Skeletal muscle cell (primary cell): ENCODE results near the gene AAK1.
"Not testable (repeated sequence)": the region's sequence is repeated elsewhere in the genome, so short reads cannot be mapped to it uniquely, and the experiment has no call there.

Experiments used
- DNase-seq: peaks from one replicate; pipeline ENCODE4 v3.0.0-alpha.2; 2010; ENCODE audit warnings: low read depth
- H3K4me3 ChIP-seq: 2 replicates; pipeline ENCODE4 v1.5.1; 2011; ENCODE audit warnings: low read depth, mild to moderate bottlenecking, control low read depth, low read length, moderate library complexity

Gene AAK1

DNA sequence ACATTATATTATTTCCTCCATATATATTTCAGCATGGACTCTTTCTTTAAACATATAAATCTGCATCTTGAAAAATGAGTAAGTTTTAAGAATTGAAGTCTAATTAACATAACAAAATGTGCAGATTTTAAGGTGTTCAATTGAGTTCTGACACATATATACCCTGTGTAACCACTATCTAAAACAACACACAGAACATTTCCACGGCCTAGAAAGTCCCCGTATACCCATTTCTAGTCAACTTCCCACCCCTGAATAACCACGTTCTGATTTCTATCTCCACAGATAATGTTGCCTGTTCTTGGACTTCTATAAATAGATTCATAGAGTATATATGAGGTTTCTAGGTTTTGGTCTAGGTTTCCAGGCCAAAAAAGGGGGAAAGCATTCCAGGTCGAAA lies 87.5 kb downstream of the AAK1 start:
- H3K4me3 ChIP-seq = no peak overlapping the region
- no peak for DNase-seq

- no peak for DNase-seq
- H3K4me3 ChIP-seq = no peak overlapping the region
Measured at GRCh38 chr2:69554981-69555380, 88.6 kb downstream of the AAK1 start.

GRCh38 chr2:69554568-69554967 lies 89.0 kb downstream of the AAK1 start:
- no peak for DNase-seq
- H3K4me3 ChIP-seq = no peak overlapping the region

DNA sequence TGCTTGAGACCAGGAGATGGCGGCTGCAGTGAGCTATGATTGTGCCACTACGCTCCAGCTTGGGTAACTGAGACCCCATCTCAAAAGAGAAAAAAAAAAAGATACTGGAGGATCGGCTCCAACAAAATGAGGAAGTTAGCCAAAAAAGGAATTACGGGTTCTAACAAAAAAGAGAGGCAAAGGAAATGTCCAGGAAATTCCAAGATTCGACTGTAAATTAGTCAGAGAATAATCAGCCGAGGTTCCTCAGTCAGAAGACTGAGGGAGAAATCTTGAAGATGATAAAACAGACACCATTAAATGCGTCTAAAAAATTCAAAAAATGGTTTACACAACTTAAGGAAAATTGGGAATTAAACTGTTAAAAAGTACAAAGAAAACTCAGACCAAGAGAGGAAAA lies 89.5 kb downstream of the AAK1 start:
- H3K4me3 ChIP-seq = no peak overlapping the region
- no peak for DNase-seq

DNA sequence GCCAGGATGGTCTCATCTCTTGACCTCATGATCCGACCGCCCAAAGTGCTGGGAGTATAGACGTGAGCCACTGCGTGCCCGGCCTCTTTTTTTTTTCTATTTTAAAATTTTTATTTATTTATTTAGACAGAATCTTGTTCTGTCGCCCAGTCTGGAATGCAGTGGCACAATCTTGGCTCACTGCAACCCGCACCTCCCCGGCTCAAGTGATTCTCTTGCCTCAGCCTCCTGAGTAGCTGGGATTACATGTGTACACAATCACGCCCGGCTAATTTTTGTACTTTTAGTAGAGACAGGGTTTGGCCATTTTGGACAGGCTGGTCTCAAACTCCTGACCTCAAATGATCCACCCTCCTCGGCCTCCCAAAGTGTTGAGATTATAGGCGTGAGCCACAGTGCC lies 93.0 kb downstream of the AAK1 start:
- H3K4me3 ChIP-seq, DNase-seq: not testable (repeated sequence)

DNA sequence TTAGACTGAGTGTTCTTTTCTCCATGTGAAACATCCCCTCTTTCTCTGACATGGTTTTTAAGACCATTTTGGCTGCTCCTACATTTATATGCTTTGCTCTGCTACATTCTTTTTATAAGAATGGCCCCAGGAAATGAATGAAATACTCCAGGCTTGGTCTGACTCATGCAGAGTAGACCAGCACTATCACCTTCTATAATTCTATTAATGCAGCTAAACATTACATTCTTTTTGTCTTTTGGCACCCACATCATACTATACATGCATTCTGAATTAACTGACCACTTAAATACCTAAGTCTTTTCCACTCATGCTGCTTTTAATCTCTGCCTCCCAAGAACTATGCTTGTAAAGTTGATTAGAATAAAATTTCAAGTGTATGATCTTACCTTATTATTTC lies 94.1 kb downstream of the AAK1 start:
- no peak overlapping the region for H3K4me3 ChIP-seq
- no peak for DNase-seq

DNA sequence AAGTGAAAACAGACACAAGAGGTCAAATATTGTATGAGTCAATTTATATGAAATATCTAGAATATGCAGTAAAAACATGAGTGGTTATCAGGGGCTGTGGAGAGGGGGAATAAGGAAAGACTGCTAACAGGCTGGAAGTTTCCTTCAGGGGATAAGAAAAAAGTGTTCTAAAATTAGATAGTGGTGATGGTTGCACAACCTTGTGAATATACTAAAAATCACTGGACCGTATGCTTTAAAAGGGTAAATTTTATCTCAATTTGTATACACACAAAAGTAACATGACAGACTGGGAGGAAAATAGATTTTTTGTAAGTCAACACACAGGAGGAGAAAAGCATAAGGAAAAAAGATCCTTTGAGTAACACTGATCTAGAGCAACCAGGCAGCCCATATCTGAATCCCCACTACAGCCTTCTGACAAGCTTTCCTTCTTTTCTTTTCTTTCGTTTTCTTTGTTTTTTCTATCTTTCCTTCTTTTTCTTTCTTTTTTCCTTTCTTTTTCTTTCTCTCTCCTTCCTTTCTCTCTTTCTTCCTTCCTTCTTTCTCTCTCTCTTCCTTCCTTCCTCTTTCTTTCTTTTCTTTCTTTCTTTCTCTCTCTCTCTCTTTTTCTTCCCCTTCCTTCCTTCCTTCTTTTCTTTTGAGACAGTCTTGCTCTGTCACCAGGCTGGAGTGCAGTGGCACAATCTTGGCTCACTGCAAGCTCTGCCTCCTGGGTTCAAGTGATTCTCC lies 95.4 kb downstream of the AAK1 start:
- no peak for DNase-seq
- no peak overlapping the region for H3K4me3 ChIP-seq

- no peak for DNase-seq
- no peak overlapping the region for H3K4me3 ChIP-seq
Measured at GRCh38 chr2:69546646-69547045, 96.9 kb downstream of the AAK1 start.

DNA sequence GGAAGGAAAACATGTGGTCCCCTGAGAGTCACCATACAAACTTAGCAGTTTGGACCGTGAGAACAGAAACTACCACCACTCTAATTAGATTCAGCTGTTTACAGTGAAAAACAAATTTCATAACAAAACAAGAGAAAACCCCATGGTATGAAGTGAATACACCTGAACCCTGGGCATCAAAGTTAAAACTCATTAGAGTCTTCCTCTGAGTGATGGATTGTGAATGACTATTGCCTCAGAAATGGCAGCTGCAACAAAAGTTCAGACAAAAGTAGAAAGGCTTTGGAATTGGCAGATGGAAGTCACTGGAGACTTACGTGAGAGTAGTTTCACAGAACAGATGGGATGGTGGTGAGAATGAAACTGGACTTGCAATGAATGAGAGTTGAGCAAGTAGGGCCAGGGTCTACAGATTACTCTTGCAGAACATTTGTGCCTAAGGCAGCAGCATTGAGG lies 98.0 kb downstream of the AAK1 start:
- H3K4me3 ChIP-seq = no peak overlapping the region
- no peak for DNase-seq

DNA sequence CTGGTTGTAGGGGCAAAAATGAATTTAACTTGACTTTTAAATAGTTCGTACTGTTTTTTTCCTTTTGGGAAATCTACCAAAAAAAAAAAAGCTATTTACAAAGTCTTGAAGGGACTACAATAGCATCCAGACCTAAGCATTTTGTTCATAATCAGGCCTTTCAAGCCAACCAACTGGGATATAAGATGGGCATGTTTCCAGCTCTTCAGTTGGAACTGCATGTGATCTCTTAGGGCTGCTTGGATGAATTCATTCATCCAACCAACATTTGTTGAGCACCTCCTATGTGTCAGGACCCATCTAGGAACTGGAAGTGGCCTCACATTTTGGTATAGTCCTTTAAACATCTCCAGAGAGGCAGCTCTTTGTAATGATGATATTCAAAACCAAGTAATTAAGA lies 98.6 kb downstream of the AAK1 start:
- H3K4me3 ChIP-seq = no peak overlapping the region
- no peak for DNase-seq

- DNase-seq = no peak
- no peak overlapping the region for H3K4me3 ChIP-seq
Measured at GRCh38 chr2:69539549-69539908, 104.0 kb downstream of the AAK1 start.

- no peak for DNase-seq
- no peak overlapping the region for H3K4me3 ChIP-seq
Measured at GRCh38 chr2:69538872-69539548, 104.5 kb downstream of the AAK1 start.

GRCh38 chr2:69538249-69538648 lies 105.3 kb downstream of the AAK1 start:
- DNase-seq = no peak
- H3K4me3 ChIP-seq = no peak overlapping the region

GRCh38 chr2:69535817-69536241 lies 107.7 kb downstream of the AAK1 start:
- DNase-seq = no peak
- H3K4me3 ChIP-seq = no peak overlapping the region

GRCh38 chr2:69531186-69531585 lies 112.4 kb downstream of the AAK1 start:
- no peak for DNase-seq

DNA sequence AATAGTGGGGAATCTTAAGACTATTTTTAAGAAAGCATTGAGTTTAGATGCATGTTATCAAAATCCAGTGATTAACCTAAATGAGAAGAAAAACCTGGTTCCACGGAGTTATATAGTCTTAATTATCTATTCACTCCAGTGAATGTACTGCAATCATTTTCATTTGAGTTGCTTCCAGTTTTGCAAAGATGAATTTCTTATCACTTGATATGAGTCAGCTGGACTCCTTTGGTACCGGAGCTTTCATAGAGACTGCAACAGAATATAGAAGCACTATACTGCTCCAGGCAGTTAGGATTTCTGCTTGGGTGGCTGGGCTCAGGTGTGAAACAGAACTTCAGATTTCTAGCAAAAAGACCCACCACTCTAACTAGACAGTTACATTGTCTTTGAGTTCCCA lies 114.1 kb downstream of the AAK1 start:
- DNase-seq = no peak
- H3K4me3 ChIP-seq = no peak overlapping the region

More at GRCh38 chr2:69531186-69531585, 112.4 kb downstream of the AAK1 start:
- no peak overlapping the region for H3K4me3 ChIP-seq

DNA sequence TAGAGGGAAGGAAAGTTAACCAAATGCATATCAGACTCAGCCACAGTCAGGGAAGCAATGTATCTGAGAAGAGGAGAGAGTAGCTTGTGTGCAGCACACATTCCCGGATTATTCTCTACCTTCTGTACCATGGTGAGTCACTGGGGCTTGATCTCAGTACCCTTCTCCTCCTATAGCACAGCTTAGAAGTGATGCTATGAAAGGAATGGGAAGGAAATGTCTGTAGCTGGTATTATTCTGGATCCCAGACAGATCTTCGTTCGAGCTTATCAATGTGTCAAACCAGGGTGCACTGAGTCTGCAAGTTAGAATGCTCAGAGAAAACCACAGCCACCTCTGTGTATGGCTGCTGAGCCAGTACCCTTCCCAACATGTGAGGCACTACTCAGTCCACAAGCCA lies 118.3 kb downstream of the AAK1 start:
- no peak for DNase-seq
- no peak overlapping the region for H3K4me3 ChIP-seq

DNA sequence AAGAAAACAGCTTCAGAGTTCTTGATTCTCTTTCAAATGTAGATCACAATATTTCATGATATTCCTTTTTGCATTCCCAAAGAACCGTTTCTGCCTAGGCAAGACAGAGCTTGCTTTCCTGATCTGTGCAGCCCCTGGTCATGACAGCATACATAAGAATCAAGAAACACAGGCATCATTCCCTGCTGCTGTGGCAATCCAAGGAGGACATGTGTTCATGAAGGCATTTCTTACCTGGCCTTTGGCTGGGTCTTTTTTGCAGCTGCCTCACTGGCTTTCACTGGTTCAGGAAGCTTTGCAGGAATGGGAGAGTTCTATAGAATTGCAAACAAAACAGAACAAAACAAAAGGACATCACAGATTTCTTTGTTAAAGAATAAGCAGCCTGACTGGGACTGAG lies 118.7 kb downstream of the AAK1 start:
- H3K4me3 ChIP-seq = no peak overlapping the region
- DNase-seq = no peak

- DNase-seq = no peak
- no peak overlapping the region for H3K4me3 ChIP-seq
Measured at GRCh38 chr2:69521747-69522146, 121.8 kb downstream of the AAK1 start.

DNA sequence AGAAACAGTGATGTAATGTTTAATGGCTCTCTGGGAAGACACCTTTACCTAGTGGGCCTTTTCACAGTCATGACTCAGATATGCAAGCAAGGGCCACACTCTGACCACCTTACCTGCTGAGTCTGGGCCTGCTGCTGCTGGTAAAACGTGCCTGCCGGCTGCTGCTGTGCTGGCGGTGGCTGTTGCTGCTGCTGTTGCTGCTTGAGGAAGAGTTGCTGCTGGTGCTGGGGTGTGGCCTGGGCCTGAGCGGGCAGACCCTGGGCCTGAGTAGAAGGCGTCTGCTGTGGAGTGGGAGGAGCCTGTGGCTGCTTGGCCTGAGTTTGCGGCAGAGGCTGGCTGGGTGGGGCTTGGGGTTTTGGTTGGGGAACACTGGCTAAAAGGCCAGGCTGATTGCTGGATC lies 124.7 kb downstream of the AAK1 start:
- H3K4me3 ChIP-seq = no peak overlapping the region
- no peak for DNase-seq

- H3K4me3 ChIP-seq = no peak overlapping the region
- no peak for DNase-seq
Measured at GRCh38 chr2:69517410-69517809, 126.1 kb downstream of the AAK1 start.
